Activated effector memory CD4-positive, alpha-beta T cell treated with Interleukin-2 at 50 U/mL for 16 hours (primary cell): ENCODE measurements around the gene SLC7A11.

ENCODE experiments used
- DNase-seq: peaks from one replicate; pipeline ENCODE4 v3.0.0-alpha.2; 2020

Gene SLC7A11

DNA sequence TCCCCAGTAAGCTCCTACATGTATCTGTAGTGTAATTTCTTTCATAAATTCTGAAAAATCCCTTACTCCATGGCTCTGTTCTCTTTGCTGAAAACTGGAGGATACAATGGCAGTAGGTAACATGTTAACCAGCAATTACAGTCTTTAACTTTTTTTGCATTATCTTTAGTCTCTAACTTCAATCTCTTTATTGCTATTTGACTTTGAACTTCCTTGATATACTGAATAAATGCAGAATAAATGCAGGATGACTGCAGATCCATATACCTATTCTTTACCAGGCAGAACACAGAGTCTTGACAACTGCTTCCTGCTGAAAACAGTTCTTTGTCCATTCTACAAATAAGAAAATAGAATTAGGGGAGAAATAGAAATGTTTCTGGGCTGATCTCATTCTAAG, 101.3 kb downstream of the SLC7A11 start:
- DNase-seq, result no peak

DNA sequence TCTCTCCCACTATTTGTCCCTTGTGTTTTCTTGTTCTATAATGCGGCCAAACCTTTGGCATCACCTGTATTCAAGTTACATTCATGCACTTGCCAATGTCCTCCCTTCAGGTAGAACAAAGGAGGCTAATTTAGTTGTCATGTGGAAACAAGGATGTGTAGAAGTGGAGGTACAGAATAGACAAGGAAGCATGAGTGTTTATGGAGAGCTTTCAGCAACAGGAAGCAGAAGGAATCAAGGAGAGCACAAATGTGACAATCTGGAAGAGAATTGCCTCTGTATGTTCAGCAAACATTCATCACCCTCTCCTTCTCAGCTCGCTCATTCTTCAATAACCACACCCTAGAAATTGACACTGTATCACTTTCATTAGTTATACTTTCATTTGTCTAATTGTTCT, 103.4 kb downstream of the SLC7A11 start:
- DNase-seq, result no peak

DNA sequence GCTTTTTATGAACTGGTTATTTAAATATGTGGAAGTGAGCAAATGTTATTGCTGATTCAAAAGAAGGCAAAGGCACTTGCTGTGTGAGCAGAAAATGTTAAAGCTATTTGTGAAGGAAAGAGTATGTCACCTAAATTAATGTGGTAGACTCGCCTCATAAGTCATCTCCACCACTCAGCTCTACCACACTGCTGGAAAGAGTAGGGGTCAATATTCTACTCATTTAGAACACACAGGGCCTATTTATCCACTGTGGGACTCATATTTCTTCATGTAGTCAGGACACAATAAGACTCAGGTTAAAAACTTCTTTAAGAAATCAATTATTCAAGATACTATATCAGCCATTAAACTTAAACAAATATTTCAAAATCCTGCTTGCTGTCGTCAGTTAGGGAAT, 106.5 kb downstream of the SLC7A11 start:
- no peak for DNase-seq

DNA sequence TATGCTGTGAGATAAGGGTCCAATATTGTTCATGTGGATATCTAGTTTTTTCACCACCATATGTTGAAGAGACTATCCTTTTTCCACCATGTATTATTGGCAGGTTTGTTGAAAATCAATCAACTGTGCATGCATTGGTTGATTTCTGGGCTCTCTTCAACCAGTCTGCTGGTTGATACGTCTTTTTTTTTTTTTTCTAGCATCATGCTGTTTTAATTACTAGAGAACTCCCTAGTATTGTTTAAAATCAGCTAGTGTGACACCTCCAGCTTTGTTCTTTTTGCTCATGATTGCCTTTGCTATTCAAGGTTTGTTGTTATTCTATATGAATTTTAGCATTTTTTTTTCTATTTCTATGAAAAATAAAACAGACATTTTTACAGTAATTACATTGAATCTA, 123.9 kb downstream of the SLC7A11 start:
- no peak for DNase-seq

DNA sequence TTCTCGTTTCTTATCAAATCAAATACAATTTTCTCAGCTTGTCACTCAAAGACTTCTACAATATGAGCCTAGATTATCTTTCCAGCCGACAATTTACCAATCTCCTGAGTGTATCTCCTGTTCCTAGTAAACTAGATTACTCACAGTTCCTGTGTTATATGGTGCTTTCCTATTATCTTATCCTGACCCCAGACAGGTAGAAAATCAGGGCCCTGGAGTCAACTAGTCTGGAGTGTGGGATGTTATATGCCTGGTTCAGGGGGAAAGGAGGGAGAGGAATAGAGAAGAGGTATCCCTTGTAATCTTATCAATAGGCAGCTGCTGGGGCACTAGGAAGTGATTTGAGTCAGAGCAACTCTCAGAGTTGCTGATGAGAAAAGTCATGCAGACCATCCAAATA, 127.1 kb downstream of the SLC7A11 start:
- no peak for DNase-seq

DNA sequence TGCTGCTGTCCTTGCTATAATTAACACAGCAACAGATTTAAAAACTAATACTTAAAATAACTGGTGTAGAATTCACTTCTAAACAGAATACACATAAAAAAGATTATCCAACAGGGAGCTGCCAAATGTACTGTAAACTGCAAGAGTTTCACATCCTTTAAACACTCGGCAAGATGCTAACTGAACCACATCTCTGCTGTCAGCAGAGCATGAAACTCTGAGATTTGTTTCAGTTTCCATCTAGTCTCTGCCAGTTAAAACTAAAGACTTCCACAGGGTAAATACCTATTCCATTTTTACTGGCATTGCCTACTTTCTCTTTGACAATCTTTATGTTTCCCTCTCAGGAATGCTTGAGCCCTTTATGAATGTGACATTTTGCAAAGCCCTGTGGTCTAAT, 127.7 kb downstream of the SLC7A11 start:
- DNase-seq, result no peak
